SK-N-SH treated with all-trans-retinoic acid at 6 μM for 48 hours (cell line): ENCODE data around the gene MLIP.

Source experiments
- ATAC-seq: fragments of 200-7000 bp; cut with Tn5 transposase; 3 replicates; pipeline ENCODE4 v1.9.1; 2020; ENCODE audit warnings: mild to moderate bottlenecking, moderate library complexity
- ARNTL ChIP-seq: fragments of 450-650 bp; formaldehyde crosslinking; IDR thresholded peaks from 2 replicates; pipeline ENCODE4 v1.5.0; 2020; ENCODE audit warnings: low read depth, mild to moderate bottlenecking, moderate library complexity, borderline replicate concordance
- CSDC2 ChIP-seq: fragments of 250-450 bp; sonication (Bioruptor Pico); IDR thresholded peaks from 2 replicates; pipeline ENCODE4 v1.5.0; 2020; ENCODE audit warnings: mild to moderate bottlenecking, moderate library complexity
- GLIS3 ChIP-seq: fragments of 250-450 bp; sonication (Bioruptor Pico); IDR thresholded peaks from 2 replicates; pipeline ENCODE4 v1.5.0; 2020; ENCODE audit warnings: mild to moderate bottlenecking, moderate library complexity
- ISL1 ChIP-seq: fragments of 250-450 bp; sonication (Bioruptor Pico); IDR thresholded peaks from 2 replicates; pipeline ENCODE4 v2.1.2; 2022; ENCODE audit warnings: mild to moderate bottlenecking, moderate library complexity
- OSR1 ChIP-seq: fragments of 250-450 bp; sonication (Bioruptor Pico); IDR thresholded peaks from 2 replicates; pipeline ENCODE4 v1.8.0; 2022; ENCODE audit warnings: moderate library complexity, mild to moderate bottlenecking, inconsistent platforms
- PPARA ChIP-seq: fragments of 250-450 bp; sonication (Bioruptor Pico); IDR thresholded peaks from 2 replicates; pipeline ENCODE4 v1.5.0; 2020; ENCODE audit warnings: mild to moderate bottlenecking, borderline replicate concordance
- RARB ChIP-seq: fragments of 250-450 bp; sonication (Bioruptor Pico); IDR thresholded peaks from 2 replicates; pipeline ENCODE4 v1.8.0; 2021; ENCODE audit warnings: mild to moderate bottlenecking, moderate library complexity
- SNAI2 ChIP-seq: fragments of 250-450 bp; sonication (Bioruptor Pico); IDR thresholded peaks from 2 replicates; pipeline ENCODE4 v1.5.0; 2020; ENCODE audit warnings: mild to moderate bottlenecking, moderate library complexity
- TCF4 ChIP-seq: fragments of 250-450 bp; sonication (Bioruptor Pico); IDR thresholded peaks from 2 replicates; pipeline ENCODE4 v1.8.0; 2021; ENCODE audit warnings: mild to moderate bottlenecking, moderate library complexity, borderline replicate concordance
- TOX ChIP-seq: fragments of 250-450 bp; sonication (Bioruptor Pico); IDR thresholded peaks from 2 replicates; pipeline ENCODE4 v1.8.0; 2021; ENCODE audit warnings: mild to moderate bottlenecking, moderate library complexity, borderline replicate concordance
- ZFP3 ChIP-seq: fragments of 250-450 bp; sonication (Bioruptor Pico); IDR thresholded peaks from 2 replicates; pipeline ENCODE4 v1.5.0; 2020; ENCODE audit warnings: mild to moderate bottlenecking, moderate library complexity
- ZFP30 ChIP-seq: fragments of 450-650 bp; formaldehyde crosslinking; IDR thresholded peaks from 2 replicates; pipeline ENCODE4 v1.5.0; 2022; ENCODE audit warnings: mild to moderate bottlenecking, moderate library complexity
- ZNF70 ChIP-seq: fragments of 450-650 bp; formaldehyde crosslinking; IDR thresholded peaks from 2 replicates; pipeline ENCODE4 v1.5.0; 2020; ENCODE audit warnings: mild to moderate bottlenecking, moderate library complexity
- ZNF8 ChIP-seq: fragments of 450-650 bp; formaldehyde crosslinking; IDR thresholded peaks from 2 replicates; pipeline ENCODE4 v1.5.0; 2020; ENCODE audit warnings: mild to moderate bottlenecking, moderate library complexity
- TF ChIP-seq, protein P1 (sequence below): fragments of 250-450 bp; sonication (Bioruptor Pico); IDR thresholded peaks from 2 replicates; pipeline ENCODE4 v1.8.0; 2020; ENCODE audit warnings: mild to moderate bottlenecking, moderate library complexity, borderline replicate concordance
- TF ChIP-seq, protein P2 (sequence below): fragments of 250-450 bp; sonication (Bioruptor Pico); IDR thresholded peaks from 2 replicates; pipeline ENCODE4 v1.5.0; 2020; ENCODE audit warnings: mild to moderate bottlenecking, moderate library complexity
- TF ChIP-seq, protein P3 (sequence below): fragments of 250-450 bp; sonication (Bioruptor Pico); IDR thresholded peaks from 2 replicates; pipeline ENCODE4 v1.8.0; 2021; ENCODE audit warnings: low read depth, mild to moderate bottlenecking, moderate library complexity, borderline replicate concordance
- TF ChIP-seq, protein P4 (sequence below): fragments of 250-450 bp; sonication (Bioruptor Pico); IDR thresholded peaks from 2 replicates; pipeline ENCODE4 v1.5.1; 2021; ENCODE audit warnings: mild to moderate bottlenecking, moderate library complexity

MLIP gene

DNA sequence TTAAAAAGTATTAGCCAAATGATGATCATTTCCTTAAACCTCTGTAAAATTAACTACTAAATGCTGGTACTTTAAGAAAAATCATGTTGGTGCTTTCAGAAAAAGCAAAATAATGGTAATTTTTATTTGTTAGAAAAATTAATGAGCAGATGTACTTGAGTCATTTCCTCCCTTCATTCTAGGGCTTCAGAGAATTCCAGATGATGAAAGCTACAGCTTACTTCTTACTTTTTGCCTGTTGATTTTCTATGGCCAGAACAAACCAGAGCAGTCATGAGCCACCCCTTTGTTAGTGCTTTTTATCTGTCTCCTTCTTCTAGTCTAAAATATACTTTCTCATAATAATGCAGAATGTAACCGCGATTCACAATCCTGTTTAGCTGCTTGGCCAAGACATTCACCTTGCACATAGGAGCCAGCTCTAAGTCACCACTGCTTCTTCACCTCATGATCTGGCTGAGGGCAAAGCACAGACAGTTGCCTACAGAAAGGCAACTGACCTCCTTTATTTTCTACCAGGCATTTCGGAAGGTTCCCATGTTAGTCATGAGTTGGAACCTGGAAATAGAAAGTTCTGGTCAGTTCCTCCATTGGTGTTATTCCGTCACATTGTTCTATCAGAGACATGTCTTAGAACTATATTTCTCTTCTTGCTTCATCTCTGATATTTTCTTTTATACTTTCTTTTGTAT is 153.5 kb downstream of the MLIP start:
- TF ChIP-seq CSDC2 (CRISPR knock-in tag) (no peak), ARNTL (CRISPR knock-in tag) (no peak), ZFP3 (CRISPR knock-in tag) (no peak), ZNF70 (CRISPR knock-in tag) (no peak), SNAI2 (CRISPR knock-in tag) (no peak), TCF4 (no peak), RARB (no peak), TOX (CRISPR knock-in tag) (no peak), OSR1 (CRISPR knock-in tag) (no peak), ZNF8 (CRISPR knock-in tag) (no peak), ISL1 (CRISPR knock-in tag) (no peak)
- TF ChIP-seq, protein P1, sequence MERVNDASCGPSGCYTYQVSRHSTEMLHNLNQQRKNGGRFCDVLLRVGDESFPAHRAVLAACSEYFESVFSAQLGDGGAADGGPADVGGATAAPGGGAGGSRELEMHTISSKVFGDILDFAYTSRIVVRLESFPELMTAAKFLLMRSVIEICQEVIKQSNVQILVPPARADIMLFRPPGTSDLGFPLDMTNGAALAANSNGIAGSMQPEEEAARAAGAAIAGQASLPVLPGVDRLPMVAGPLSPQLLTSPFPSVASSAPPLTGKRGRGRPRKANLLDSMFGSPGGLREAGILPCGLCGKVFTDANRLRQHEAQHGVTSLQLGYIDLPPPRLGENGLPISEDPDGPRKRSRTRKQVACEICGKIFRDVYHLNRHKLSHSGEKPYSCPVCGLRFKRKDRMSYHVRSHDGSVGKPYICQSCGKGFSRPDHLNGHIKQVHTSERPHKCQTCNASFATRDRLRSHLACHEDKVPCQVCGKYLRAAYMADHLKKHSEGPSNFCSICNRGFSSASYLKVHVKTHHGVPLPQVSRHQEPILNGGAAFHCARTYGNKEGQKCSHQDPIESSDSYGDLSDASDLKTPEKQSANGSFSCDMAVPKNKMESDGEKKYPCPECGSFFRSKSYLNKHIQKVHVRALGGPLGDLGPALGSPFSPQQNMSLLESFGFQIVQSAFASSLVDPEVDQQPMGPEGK (CRISPR knock-in tag): no peak
- TF ChIP-seq, protein P2, sequence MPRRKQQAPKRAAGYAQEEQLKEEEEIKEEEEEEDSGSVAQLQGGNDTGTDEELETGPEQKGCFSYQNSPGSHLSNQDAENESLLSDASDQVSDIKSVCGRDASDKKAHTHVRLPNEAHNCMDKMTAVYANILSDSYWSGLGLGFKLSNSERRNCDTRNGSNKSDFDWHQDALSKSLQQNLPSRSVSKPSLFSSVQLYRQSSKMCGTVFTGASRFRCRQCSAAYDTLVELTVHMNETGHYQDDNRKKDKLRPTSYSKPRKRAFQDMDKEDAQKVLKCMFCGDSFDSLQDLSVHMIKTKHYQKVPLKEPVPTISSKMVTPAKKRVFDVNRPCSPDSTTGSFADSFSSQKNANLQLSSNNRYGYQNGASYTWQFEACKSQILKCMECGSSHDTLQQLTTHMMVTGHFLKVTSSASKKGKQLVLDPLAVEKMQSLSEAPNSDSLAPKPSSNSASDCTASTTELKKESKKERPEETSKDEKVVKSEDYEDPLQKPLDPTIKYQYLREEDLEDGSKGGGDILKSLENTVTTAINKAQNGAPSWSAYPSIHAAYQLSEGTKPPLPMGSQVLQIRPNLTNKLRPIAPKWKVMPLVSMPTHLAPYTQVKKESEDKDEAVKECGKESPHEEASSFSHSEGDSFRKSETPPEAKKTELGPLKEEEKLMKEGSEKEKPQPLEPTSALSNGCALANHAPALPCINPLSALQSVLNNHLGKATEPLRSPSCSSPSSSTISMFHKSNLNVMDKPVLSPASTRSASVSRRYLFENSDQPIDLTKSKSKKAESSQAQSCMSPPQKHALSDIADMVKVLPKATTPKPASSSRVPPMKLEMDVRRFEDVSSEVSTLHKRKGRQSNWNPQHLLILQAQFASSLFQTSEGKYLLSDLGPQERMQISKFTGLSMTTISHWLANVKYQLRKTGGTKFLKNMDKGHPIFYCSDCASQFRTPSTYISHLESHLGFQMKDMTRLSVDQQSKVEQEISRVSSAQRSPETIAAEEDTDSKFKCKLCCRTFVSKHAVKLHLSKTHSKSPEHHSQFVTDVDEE: no peak
- TF ChIP-seq, protein P3, sequence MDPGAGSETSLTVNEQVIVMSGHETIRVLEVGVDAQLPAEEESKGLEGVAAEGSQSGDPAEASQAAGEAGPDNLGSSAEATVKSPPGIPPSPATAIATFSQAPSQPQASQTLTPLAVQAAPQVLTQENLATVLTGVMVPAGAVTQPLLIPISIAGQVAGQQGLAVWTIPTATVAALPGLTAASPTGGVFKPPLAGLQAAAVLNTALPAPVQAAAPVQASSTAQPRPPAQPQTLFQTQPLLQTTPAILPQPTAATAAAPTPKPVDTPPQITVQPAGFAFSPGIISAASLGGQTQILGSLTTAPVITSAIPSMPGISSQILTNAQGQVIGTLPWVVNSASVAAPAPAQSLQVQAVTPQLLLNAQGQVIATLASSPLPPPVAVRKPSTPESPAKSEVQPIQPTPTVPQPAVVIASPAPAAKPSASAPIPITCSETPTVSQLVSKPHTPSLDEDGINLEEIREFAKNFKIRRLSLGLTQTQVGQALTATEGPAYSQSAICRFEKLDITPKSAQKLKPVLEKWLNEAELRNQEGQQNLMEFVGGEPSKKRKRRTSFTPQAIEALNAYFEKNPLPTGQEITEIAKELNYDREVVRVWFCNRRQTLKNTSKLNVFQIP (CRISPR knock-in tag): no peak
- TF ChIP-seq, protein P4, sequence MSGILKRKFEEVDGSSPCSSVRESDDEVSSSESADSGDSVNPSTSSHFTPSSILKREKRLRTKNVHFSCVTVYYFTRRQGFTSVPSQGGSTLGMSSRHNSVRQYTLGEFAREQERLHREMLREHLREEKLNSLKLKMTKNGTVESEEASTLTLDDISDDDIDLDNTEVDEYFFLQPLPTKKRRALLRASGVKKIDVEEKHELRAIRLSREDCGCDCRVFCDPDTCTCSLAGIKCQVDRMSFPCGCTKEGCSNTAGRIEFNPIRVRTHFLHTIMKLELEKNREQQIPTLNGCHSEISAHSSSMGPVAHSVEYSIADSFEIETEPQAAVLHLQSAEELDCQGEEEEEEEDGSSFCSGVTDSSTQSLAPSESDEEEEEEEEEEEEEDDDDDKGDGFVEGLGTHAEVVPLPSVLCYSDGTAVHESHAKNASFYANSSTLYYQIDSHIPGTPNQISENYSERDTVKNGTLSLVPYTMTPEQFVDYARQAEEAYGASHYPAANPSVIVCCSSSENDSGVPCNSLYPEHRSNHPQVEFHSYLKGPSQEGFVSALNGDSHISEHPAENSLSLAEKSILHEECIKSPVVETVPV (CRISPR knock-in tag): no peak
- ATAC-seq: peak; percentile 44; the same call in 1 of the 3 replicates

DNA sequence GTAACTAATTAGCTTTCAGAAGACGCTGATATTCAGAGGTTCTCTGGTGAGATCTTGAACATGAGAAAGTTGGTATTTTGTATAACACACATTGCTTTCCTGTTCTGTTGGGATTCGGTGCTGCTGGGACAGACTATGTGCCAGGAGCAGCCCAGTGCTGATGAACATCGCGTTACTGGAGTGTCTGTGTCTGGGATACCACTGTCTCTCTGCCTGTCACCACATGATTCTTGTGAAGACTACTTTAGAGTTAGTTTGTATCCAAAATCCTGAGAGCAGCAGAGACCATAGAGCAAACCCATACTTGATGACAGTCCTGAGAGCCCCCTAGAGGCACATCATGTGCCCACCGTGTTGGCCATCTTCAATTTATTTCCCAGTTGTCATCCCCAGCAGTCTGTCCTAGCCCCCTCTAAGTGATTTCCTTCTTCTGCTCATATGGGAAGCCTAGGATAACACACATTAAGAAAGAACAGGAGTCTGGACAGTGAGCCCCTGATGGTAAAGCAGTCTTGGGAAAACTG is 155.2 kb downstream of the MLIP start:
- TF ChIP-seq PPARA (CRISPR knock-in tag) (no peak), GLIS3 (CRISPR knock-in tag) (no peak), ISL1 (CRISPR knock-in tag) (no peak), ZFP30 (CRISPR knock-in tag) (no peak)
- TF ChIP-seq, protein P4 (CRISPR knock-in tag): no peak
- TF ChIP-seq, protein P2: no peak
- no peak; the same call in 1 of the 3 replicates for ATAC-seq
